AG09319 (cell line): ENCODE data around the gene SULT1C2.

ENCODE experiments used
- DNase-seq: peaks from one replicate; pipeline ENCODE4 v3.0.0-alpha.2; 2010; ENCODE audit warnings: low read depth; ENCODE audit errors: extremely low read depth
- CTCF ChIP-seq: IDR thresholded peaks from 2 replicates; pipeline ENCODE4 v1.5.1; 2011; ENCODE audit warnings: low read depth, mild to moderate bottlenecking, inconsistent platforms, low read length, moderate library complexity

SULT1C2 gene

GRCh38 chr2:108288534-108289106 lies at the start of gene SULT1C2:
Gene SULT1C2, plus strand, starts transcription at chr2:108288895. Its CDS starts 4,773 bp downstream, at chr2:108293668.
- no peak for DNase-seq
- no peak for TF ChIP-seq CTCF

GRCh38 chr2:108239786-108240185 lies 48.9 kb upstream of the SULT1C2 start, which contains the start of gene SULT1C3:
Gene SULT1C3, plus strand, starts transcription at chr2:108239968. Its CDS starts 7,227 bp downstream, at chr2:108247195.
- no peak for TF ChIP-seq CTCF
- no peak for DNase-seq

GRCh38 chr2:108240966-108241365 lies 47.7 kb upstream of the SULT1C2 start:
- TF ChIP-seq CTCF, result no peak
- DNase-seq, result no peak

GRCh38 chr2:108243566-108243965 lies 45.1 kb upstream of the SULT1C2 start:
- no peak for TF ChIP-seq CTCF
- DNase-seq, result no peak

GRCh38 chr2:108244667-108245414 lies 43.9 kb upstream of the SULT1C2 start:
- TF ChIP-seq CTCF, result no peak
- DNase-seq, result no peak

- DNase-seq, result no peak
Measured at GRCh38 chr2:108253106-108253505, 35.6 kb upstream of the SULT1C2 start.

More at GRCh38 chr2:108253106-108253505, 35.6 kb upstream of the SULT1C2 start:
- no peak for TF ChIP-seq CTCF
